HepG2 (cell line): Measurements from ENCODE around the gene RAB17. TPM values are rescaled to one million over a fixed set of nuclear protein-coding genes. Genes with fewer than 3 reads are reported as not detected.

Experiments
- CHD4 ChIP-seq: fragments of 200-600 bp; sonication (generic); IDR thresholded peaks from 2 replicates; pipeline ENCODE4 v1.7.0; 2017; ENCODE audit warnings: mild to moderate bottlenecking, low read length, borderline replicate concordance
- CREB3 ChIP-seq: sonication (generic); formaldehyde crosslinking; IDR thresholded peaks from 2 replicates; pipeline ENCODE4 v1.5.0; 2020; ENCODE audit warnings: missing genetic modification reagents
- DNMT1 ChIP-seq: sonication (generic); formaldehyde crosslinking; IDR thresholded peaks from 2 replicates; pipeline ENCODE4 v1.5.1; 2020; ENCODE audit warnings: mild to moderate bottlenecking, missing genetic modification reagents
- FOXA3 ChIP-seq: IDR thresholded peaks from 2 replicates; pipeline ENCODE4 v1.6.1; 2016; ENCODE audit warnings: missing genetic modification reagents, missing compliant biosample characterization
- HOXA7 ChIP-seq: sonication (generic); formaldehyde crosslinking; IDR thresholded peaks from 2 replicates; pipeline ENCODE4 v1.8.1; 2022; ENCODE audit warnings: mild to moderate bottlenecking, missing genetic modification reagents, moderate library complexity
- KDM2A ChIP-seq: sonication (generic); formaldehyde crosslinking; IDR thresholded peaks from 2 replicates; pipeline ENCODE4 v1.4.0; 2020; ENCODE audit warnings: low read depth, missing genetic modification reagents, borderline replicate concordance
- MBNL3 ChIP-seq: fragments of 250-450 bp; sonication (Bioruptor Pico); conservative IDR thresholded peaks from 2 replicates; pipeline ENCODE4 v1.8.0; 2022; ENCODE audit warnings: mild to moderate bottlenecking, inconsistent platforms
- MTA1 ChIP-seq: sonication (generic); formaldehyde crosslinking; IDR thresholded peaks from 2 replicates; pipeline ENCODE4 v1.4.0; 2020; ENCODE audit warnings: missing genetic modification reagents, mild to moderate bottlenecking, borderline replicate concordance
- NCOA5 ChIP-seq: sonication (generic); formaldehyde crosslinking; IDR thresholded peaks from 2 replicates; pipeline ENCODE4 v1.4.0; 2020; ENCODE audit warnings: missing genetic modification reagents
- NFYC ChIP-seq: IDR thresholded peaks from 2 replicates; pipeline ENCODE4 v1.6.1; 2016; ENCODE audit warnings: missing genetic modification reagents, missing compliant biosample characterization
- RNF2 ChIP-seq: fragments of 450-650 bp; conservative IDR thresholded peaks from 2 replicates; pipeline ENCODE4 v1.6.1; 2016; ENCODE audit warnings: low read depth
- SNRNP70 ChIP-seq: fragments of 200-400 bp; formaldehyde crosslinking; IDR thresholded peaks from 2 replicates; pipeline ENCODE4 v1.6.1; 2017; ENCODE audit warnings: mild to moderate bottlenecking, low read depth, low read length, moderate library complexity
- SRSF4 ChIP-seq: fragments of 200-400 bp; formaldehyde crosslinking; IDR thresholded peaks from one replicate; pipeline ENCODE4 v1.6.1; 2018; ENCODE audit warnings: mild to moderate bottlenecking, low read depth, low read length, moderate library complexity; ENCODE audit not compliant: poor library complexity, severe bottlenecking
- TFAP4 ChIP-seq: sonication (generic); IDR thresholded peaks from 2 replicates; pipeline ENCODE4 v1.6.1; 2016; ENCODE audit warnings: low read depth, borderline replicate concordance
- TRIM24 ChIP-seq: sonication (generic); formaldehyde crosslinking; IDR thresholded peaks from 2 replicates; pipeline ENCODE4 v1.8.0; 2022; ENCODE audit warnings: mild to moderate bottlenecking, missing genetic modification reagents
- YEATS4 ChIP-seq: sonication (generic); formaldehyde crosslinking; IDR thresholded peaks from 2 replicates; pipeline ENCODE4 v1.4.0; 2020; ENCODE audit warnings: missing genetic modification reagents, borderline replicate concordance
- ZBTB33 ChIP-seq: sonication (generic); formaldehyde crosslinking; IDR thresholded peaks from 2 replicates; pipeline ENCODE4 v1.4.0; 2020; ENCODE audit warnings: missing genetic modification reagents
- ZBTB38 ChIP-seq: sonication (generic); formaldehyde crosslinking; IDR thresholded peaks from 2 replicates; pipeline ENCODE4 v1.5.1; 2020; ENCODE audit warnings: mild to moderate bottlenecking, missing genetic modification reagents
- ZBTB8A ChIP-seq: sonication (generic); formaldehyde crosslinking; IDR thresholded peaks from 2 replicates; pipeline ENCODE4 v1.4.0; 2020; ENCODE audit warnings: mild to moderate bottlenecking, low read depth, missing genetic modification reagents, borderline replicate concordance
- ZMYM3 ChIP-seq: sonication (generic); formaldehyde crosslinking; IDR thresholded peaks from 2 replicates; pipeline ENCODE4 v1.5.1; 2020; ENCODE audit warnings: mild to moderate bottlenecking, missing genetic modification reagents
- ZNF136 ChIP-seq: sonication (generic); formaldehyde crosslinking; IDR thresholded peaks from 2 replicates; pipeline ENCODE4 v1.8.1; 2022; ENCODE audit warnings: low read depth, mild to moderate bottlenecking, moderate library complexity, missing genetic modification reagents
- ZNF232 ChIP-seq: sonication (generic); formaldehyde crosslinking; IDR thresholded peaks from 2 replicates; pipeline ENCODE4 v1.4.0; 2020; ENCODE audit warnings: missing genetic modification reagents, borderline replicate concordance
- ZNF274 ChIP-seq: sonication (generic); formaldehyde crosslinking; IDR thresholded peaks from 2 replicates; pipeline ENCODE4 v1.5.1; 2020; ENCODE audit warnings: mild to moderate bottlenecking, missing genetic modification reagents
- ZNF768 ChIP-seq: sonication (generic); formaldehyde crosslinking; IDR thresholded peaks from 2 replicates; pipeline ENCODE4 v1.4.0; 2020; ENCODE audit warnings: missing genetic modification reagents
- ZSCAN30 ChIP-seq: sonication (generic); formaldehyde crosslinking; IDR thresholded peaks from 2 replicates; pipeline ENCODE4 v1.5.0; 2020; ENCODE audit warnings: mild to moderate bottlenecking, missing genetic modification reagents
- polyA plus RNA-seq, 8 experiments: library from polyadenylated mRNA; depleted of rRNA in 3 of 8; stranded (reverse) in 7 of 8; unstranded in 1 of 8; fragments of >200 nt; fragmentation: Illumina TruSeq in 4 of 8; extraction: Trizol in 4 of 8; gene quantifications; 2 replicates each; pipeline versions ENCODE4 v1.2.1 to v1.2.3, GENCODE V29; 2011 to 2016; ENCODE audit warnings: low read depth in 4 of 8, missing spikeins in 1 of 8, mixed read lengths in 1 of 8; ENCODE audit not compliant: insufficient read depth in 1 of 8
- total RNA-seq, 5 experiments: library from RNA; depleted of rRNA; stranded (reverse); fragments of >200 nt; fragmentation: Illumina TruSeq; extraction: Trizol; gene quantifications; 2 replicates each; pipeline ENCODE4 v1.2.3, GENCODE V29; 2016; ENCODE audit warnings: low read depth in 1 of 5

Gene RAB17
- total and polyA plus RNA-seq, 2 of the 13 experiments (the other 11 are each of a cell fraction or from before 2014, with no cell fraction given), result 68.0 to 124 TPM

- TF ChIP-seq ZBTB38 (CRISPR knock-in tag) (peak; percentile 95; the same call in 1 of the 2 replicates), ZNF768 (CRISPR knock-in tag) (peak; percentile 46; the same call in 1 of the 2 replicates), TFAP4 (0 out of 2 replicates have a peak, but pooled peaks have one; percentile 9), ZNF274 (CRISPR knock-in tag) (peak; percentile 82), MTA1 (CRISPR knock-in tag) (peak; percentile 27; the same call in 1 of the 2 replicates), ZNF136 (CRISPR knock-in tag) (no peak), ZSCAN30 (no peak), NCOA5 (CRISPR knock-in tag) (no peak), ZBTB33 (CRISPR knock-in tag) (peak; percentile 55; the same call in 1 of the 2 replicates), FOXA3 (CRISPR knock-in tag) (0 out of 2 replicates have a peak, but pooled peaks have one; percentile 10), CHD4 (0 out of 2 replicates have a peak, but pooled peaks have one; percentile 79), ZNF232 (CRISPR knock-in tag) (peak; percentile 54; the same call in 1 of the 2 replicates), RNF2 (0 out of 2 replicates have a peak, but pooled peaks have one; percentile 27), ZMYM3 (CRISPR knock-in tag) (peak; percentile 70; the same call in 1 of the 2 replicates), TRIM24 (CRISPR knock-in tag) (no peak), SRSF4 (no peak), YEATS4 (0 out of 2 replicates have a peak, but pooled peaks have one; percentile 9), CREB3 (CRISPR knock-in tag) (no peak), MBNL3 (no peak), HOXA7 (no peak), KDM2A (CRISPR knock-in tag) (peak; percentile 20; the same call in 1 of the 2 replicates), ZBTB8A (CRISPR knock-in tag) (no peak), NFYC (no peak), SNRNP70 (no peak), DNMT1 (CRISPR knock-in tag) (no peak)
These were observed 12.6 kb upstream of the RAB17 start (continued) for GRCh38 chr2:237603049-237603717.
